Tibial artery (tissue), 4 donors: ENCODE data around the gene IFNG.

Experiments used
- DNase-seq, 2 donors: peaks; one replicate each; pipeline ENCODE4 v3.0.0-alpha.2; 2019
- H3K27ac ChIP-seq, 2 donors: fragments of 200-600 bp; sonication (generic) in 1 of 2; 1 replicate in 1 of 2; 2 replicates in 1 of 2; pipeline ENCODE4 v1.5.1; 2018 to 2019; ENCODE audit warnings: mild to moderate bottlenecking in 1 of 2
- H3K27me3 ChIP-seq, 2 donors: fragments of 200-600 bp; sonication (generic) in 1 of 2; one replicate each; pipeline versions ENCODE4 v1.5.1 to v1.6.0; 2016 to 2019
- H3K36me3 ChIP-seq, 3 donors: fragments of 200-600 bp; sonication (generic) in 2 of 3; one replicate each; pipeline ENCODE4 v1.5.1; 2016 to 2019; ENCODE audit warnings: mild to moderate bottlenecking in 2 of 3
- H3K4me1 ChIP-seq, 4 donors: fragments of 200-600 bp; sonication (generic) in 2 of 4; 1 replicate in 3 of 4; 2 replicates in 1 of 4; pipeline ENCODE4 v1.5.1; 2016 to 2019
- H3K4me3 ChIP-seq, 2 donors: fragments of 200-600 bp; sonication (generic) in 1 of 2; 1 replicate in 1 of 2; 2 replicates in 1 of 2; pipeline ENCODE4 v1.5.1; 2018 to 2019; ENCODE audit warnings: mild to moderate bottlenecking in 2 of 2
- H3K9me3 ChIP-seq, 3 donors: fragments of 200-600 bp; sonication (generic) in 1 of 3; one replicate each; pipeline ENCODE4 v1.5.1; 2016 to 2019
- intact Hi-C: fragments of 100-400 bp; cut with DNase I; formaldehyde crosslinking; loops from one replicate; pipeline ENCODE4 v1.15.0; 2023; ENCODE audit warnings: low total_unique reads
- TF ChIP-seq, protein P1 (sequence below), 2 experiments: fragments of 200-600 bp in 1 of 2; fragments of 450-650 bp in 1 of 2; IDR thresholded peaks; one replicate each; pipeline ENCODE4 v1.5.1; 2017 to 2019; ENCODE audit warnings: antibody characterized with exemption in 2 of 2, mild to moderate bottlenecking in 1 of 2, moderate library complexity in 1 of 2

Gene IFNG

DNA sequence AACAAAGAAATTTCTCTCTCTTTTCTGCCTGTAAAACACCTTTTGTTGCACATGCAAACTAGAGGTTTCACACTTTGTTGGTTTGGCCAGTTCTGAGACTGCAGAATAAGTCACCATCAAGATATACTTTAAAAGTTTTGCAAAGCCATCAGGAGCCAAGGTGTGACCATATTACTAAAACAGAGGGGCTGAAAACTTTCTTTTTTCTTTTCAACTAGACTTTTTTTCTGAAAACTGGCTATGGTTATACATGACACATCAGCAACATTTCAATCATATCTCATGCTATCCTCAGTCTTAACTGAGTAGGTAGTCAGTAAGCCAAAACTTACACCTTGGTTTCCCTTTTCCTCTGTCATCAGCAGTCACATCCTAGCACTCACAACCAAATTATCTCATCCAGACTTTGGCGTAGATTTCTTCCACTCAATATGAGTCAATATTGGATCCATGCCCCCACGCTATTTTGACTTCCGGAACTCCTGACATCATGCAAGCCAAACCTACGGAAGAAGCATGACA lies 4.1 kb upstream of the IFNG start:
- no peak overlapping the region for H3K27ac ChIP-seq
- H3K27me3 ChIP-seq, result no peaks in the 10 kb centered on the region
- no peaks in the 10 kb centered on the region for H3K36me3 ChIP-seq
- H3K4me1 ChIP-seq, result no peaks in the 10 kb centered on the region
- intact Hi-C loops, result no loop called here
- no peak overlapping the region for H3K4me3 ChIP-seq
- H3K9me3 ChIP-seq, result no peaks in the 10 kb centered on the region
- no peak for DNase-seq
- TF ChIP-seq, protein P1, sequence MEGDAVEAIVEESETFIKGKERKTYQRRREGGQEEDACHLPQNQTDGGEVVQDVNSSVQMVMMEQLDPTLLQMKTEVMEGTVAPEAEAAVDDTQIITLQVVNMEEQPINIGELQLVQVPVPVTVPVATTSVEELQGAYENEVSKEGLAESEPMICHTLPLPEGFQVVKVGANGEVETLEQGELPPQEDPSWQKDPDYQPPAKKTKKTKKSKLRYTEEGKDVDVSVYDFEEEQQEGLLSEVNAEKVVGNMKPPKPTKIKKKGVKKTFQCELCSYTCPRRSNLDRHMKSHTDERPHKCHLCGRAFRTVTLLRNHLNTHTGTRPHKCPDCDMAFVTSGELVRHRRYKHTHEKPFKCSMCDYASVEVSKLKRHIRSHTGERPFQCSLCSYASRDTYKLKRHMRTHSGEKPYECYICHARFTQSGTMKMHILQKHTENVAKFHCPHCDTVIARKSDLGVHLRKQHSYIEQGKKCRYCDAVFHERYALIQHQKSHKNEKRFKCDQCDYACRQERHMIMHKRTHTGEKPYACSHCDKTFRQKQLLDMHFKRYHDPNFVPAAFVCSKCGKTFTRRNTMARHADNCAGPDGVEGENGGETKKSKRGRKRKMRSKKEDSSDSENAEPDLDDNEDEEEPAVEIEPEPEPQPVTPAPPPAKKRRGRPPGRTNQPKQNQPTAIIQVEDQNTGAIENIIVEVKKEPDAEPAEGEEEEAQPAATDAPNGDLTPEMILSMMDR (IDR thresholded peaks at IDR 0.05), result no peak

DNA sequence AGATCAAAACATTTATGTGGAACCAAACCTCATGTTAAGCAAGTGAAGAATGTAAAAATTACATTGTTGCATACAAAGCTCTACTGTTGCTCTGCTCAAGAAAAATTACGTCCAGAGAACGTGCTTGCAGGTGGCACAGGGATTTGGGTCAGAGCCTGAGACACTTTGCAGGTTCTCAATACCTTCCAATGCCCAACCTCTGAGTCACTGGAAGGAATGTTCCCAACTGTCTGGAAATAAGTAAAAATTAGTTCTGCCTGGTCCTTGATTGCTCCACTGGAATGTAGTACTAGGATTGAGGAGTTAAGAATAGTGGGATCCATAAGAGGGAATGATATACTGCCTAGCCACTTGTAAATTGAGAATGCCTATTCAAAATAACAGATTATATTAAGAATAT lies 2.8 kb upstream of the IFNG start:
- intact Hi-C loops, result no loop called here

DNA sequence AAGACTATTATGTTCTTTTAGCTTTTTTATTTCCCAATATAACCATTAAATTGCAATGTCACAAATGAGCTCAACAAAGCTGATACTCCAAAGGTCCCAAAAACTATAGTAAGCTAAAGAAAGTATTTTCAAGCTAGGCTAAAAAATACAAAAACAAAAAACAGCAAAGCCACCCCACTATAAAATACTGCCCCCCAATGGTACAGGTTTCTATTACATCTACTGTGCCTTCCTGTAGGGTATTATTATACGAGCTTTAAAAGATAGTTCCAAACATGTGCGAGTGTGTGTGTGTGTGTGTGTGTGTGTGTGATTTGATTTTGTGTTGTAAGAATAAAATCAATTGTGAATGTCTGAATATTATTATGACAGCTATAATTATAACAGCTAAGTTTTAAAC lies 1.1 kb downstream of the IFNG start:
- Histone ChIP-seq H3K36me3 (no peaks in the 10 kb centered on the region), H3K27ac (no peak overlapping the region), H3K4me3 (no peak overlapping the region), H3K27me3 (no peaks in the 10 kb centered on the region), H3K4me1 (no peaks in the 10 kb centered on the region), H3K9me3 (no peaks in the 10 kb centered on the region)
- intact Hi-C loops, result no loop called here
- TF ChIP-seq, protein P1 (IDR thresholded peaks at IDR 0.05), result no peak
- no peak for DNase-seq

More for the DNA sequence above, 2.8 kb upstream of the IFNG start:
- no peak overlapping the region for H3K4me3 ChIP-seq
- no peaks in the 10 kb centered on the region for H3K9me3 ChIP-seq
- H3K27ac ChIP-seq, result no peak overlapping the region
- TF ChIP-seq, protein P1 (IDR thresholded peaks at IDR 0.05), result no peak
- no peak for DNase-seq
- no peaks in the 10 kb centered on the region for H3K36me3 ChIP-seq
- H3K27me3 ChIP-seq, result no peaks in the 10 kb centered on the region
- H3K4me1 ChIP-seq, result no peaks in the 10 kb centered on the region

DNA sequence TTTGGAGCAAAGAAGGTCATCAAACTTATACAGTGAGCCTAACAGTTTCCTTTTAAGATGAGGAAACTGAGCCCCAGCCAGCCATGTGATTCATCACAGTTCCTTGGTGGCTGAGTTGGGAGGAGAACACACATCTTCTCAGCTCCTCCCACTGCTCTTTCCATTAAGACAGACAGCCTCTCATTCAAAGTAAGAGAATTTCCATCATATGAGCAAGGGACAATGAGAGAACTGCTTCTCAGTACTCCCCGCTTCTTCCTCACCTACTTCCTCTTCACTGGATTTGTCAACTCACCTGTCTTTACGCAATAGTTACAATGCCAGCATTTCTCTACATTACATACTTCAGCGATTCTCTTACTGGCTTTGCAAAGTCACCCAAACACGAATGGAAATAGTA lies 2.2 kb downstream of the IFNG start:
- Histone ChIP-seq H3K27me3 (no peaks in the 10 kb centered on the region), H3K27ac (no peak overlapping the region), H3K36me3 (no peaks in the 10 kb centered on the region), H3K9me3 (no peaks in the 10 kb centered on the region), H3K4me3 (no peak overlapping the region), H3K4me1 (no peaks in the 10 kb centered on the region)
- TF ChIP-seq, protein P1 (IDR thresholded peaks at IDR 0.05), result no peak
- DNase-seq, result no peak
- intact Hi-C loops, result no loop called here

DNA sequence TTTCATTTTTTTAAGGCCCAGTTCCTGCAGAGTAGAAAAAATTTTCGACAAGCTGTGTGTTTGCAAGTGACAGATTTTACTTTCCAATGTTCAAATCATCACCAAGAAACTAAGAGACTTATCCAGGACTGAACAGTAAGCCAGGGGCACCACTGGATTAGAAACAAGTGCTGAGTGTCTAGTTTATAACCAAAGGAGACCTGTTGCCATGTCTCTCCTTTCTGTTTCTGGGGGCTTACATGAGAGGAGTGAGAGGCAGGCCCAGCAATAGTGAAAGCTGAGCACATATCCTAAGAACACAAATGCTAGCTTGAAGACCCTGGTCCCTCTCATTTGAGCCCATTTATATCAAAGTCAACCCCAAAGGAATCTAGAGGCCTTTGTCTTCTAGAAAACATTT lies 2.9 kb downstream of the IFNG start:
- Histone ChIP-seq H3K27ac (no peak overlapping the region), H3K4me3 (no peak overlapping the region), H3K9me3 (no peaks in the 10 kb centered on the region), H3K36me3 (no peaks in the 10 kb centered on the region), H3K4me1 (no peaks in the 10 kb centered on the region), H3K27me3 (no peaks in the 10 kb centered on the region)
- TF ChIP-seq, protein P1 (IDR thresholded peaks at IDR 0.05), result no peak
- DNase-seq, result no peak
- intact Hi-C loops, result no loop called here

DNA sequence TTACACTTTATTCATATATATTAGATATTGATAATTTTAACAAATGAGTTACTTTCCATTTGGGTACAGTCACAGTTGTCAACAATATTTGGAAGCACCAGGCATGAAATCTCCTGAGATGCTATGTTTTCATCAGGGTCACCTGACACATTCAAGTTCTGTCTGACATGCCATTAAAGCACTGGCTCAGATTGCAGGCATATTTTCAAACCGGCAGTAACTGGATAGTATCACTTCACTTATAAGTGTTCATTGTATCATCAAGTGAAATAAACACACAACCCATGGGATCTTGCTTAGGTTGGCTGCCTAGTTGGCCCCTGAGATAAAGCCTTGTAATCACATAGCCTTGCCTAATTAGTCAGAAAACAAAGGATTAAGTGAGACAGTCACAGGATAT lies 4.8 kb downstream of the IFNG start:
- Histone ChIP-seq H3K27ac (no peak overlapping the region), H3K27me3 (no peaks in the 10 kb centered on the region), H3K4me3 (no peak overlapping the region), H3K9me3 (no peaks in the 10 kb centered on the region), H3K4me1 (no peaks in the 10 kb centered on the region), H3K36me3 (no peaks in the 10 kb centered on the region)
- DNase-seq, result no peak
- TF ChIP-seq, protein P1 (IDR thresholded peaks at IDR 0.05), result no peak
- intact Hi-C loops, result no loop called here
